Nephron (organoid): ENCODE measurements around the gene EPB41L4B.
A peak's percentile ranks its signal among the peaks of the same experiment; 100 is the strongest.

Source experiments
- H3K27ac Mint-ChIP-seq, 3 experiments: 2 replicates each; pipeline ENCODE4 v1.8.0; 2020; ENCODE audit warnings: mixed read lengths in 3 of 3, mild to moderate bottlenecking in 2 of 3, moderate library complexity in 1 of 3
- H3K27me3 Mint-ChIP-seq: 2 replicates; pipeline ENCODE4 v1.8.0; 2021; ENCODE audit warnings: low read depth, mild to moderate bottlenecking, moderate library complexity, mixed read lengths
- H3K36me3 Mint-ChIP-seq: 2 replicates; pipeline ENCODE4 v1.8.0; 2020; ENCODE audit warnings: low read depth, mixed read lengths
- H3K4me1 Mint-ChIP-seq: 2 replicates; pipeline ENCODE4 v1.8.0; 2020; ENCODE audit warnings: mixed read lengths
- H3K4me3 Mint-ChIP-seq, 3 experiments: 2 replicates each; pipeline ENCODE4 v1.8.0; 2020; ENCODE audit warnings: mild to moderate bottlenecking in 3 of 3, mixed read lengths in 3 of 3, moderate library complexity in 2 of 3
- H3K9me3 Mint-ChIP-seq: 2 replicates; pipeline ENCODE4 v1.8.0; 2020; ENCODE audit warnings: mixed read lengths
- TF ChIP-seq, protein P1 (sequence below), 3 experiments: fragments of 200-600 bp; sonication (generic); IDR thresholded peaks; one replicate each; pipeline ENCODE4 v1.5.0; 2021; ENCODE audit warnings: antibody characterized with exemption in 3 of 3; ENCODE audit not compliant: unreplicated experiment in 3 of 3

Gene EPB41L4B

DNA sequence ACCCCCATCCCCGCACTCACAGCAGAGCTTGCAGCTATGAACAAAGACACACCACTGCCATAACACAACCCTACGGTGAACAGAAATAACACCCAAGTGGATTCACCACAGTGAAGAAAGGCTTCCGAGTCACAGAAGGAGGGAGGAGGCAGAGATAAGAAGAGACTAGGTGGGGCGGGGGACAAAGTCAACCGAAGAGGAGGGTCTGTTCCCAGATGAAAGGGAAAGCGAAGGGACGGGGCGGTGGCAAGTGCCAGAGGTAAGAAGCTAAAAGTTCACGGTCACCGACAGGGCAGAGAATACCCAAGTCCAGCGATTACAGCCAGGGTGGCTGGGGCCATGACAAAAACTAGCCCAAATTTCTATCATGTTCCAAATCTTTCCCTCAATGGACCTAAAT is 21.0 kb downstream of the EPB41L4B start:
- TF ChIP-seq, protein P1, sequence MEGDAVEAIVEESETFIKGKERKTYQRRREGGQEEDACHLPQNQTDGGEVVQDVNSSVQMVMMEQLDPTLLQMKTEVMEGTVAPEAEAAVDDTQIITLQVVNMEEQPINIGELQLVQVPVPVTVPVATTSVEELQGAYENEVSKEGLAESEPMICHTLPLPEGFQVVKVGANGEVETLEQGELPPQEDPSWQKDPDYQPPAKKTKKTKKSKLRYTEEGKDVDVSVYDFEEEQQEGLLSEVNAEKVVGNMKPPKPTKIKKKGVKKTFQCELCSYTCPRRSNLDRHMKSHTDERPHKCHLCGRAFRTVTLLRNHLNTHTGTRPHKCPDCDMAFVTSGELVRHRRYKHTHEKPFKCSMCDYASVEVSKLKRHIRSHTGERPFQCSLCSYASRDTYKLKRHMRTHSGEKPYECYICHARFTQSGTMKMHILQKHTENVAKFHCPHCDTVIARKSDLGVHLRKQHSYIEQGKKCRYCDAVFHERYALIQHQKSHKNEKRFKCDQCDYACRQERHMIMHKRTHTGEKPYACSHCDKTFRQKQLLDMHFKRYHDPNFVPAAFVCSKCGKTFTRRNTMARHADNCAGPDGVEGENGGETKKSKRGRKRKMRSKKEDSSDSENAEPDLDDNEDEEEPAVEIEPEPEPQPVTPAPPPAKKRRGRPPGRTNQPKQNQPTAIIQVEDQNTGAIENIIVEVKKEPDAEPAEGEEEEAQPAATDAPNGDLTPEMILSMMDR (IDR thresholded peaks at IDR 0.05; ENCODE audit: unreplicated experiment in 3 of 3) = no peak
- Mint-ChIP-seq H3K4me3 (no peak overlapping the region), H3K27ac (no peak overlapping the region), H3K9me3 (no peaks in the 10 kb centered on the region), H3K36me3 (no peaks in the 10 kb centered on the region), H3K27me3 (peaks cover 5% of the 10 kb centered on the region), H3K4me1 (peaks cover 13% of the 10 kb centered on the region)

GRCh38 chr9:109297899-109298298 is 23.0 kb downstream of the EPB41L4B start:
- TF ChIP-seq, protein P1 (IDR thresholded peaks at IDR 0.05; ENCODE audit: unreplicated experiment in 3 of 3) = no peak
- peaks cover 13% of the 10 kb centered on the region for H3K4me1 Mint-ChIP-seq
- H3K27ac Mint-ChIP-seq = no peak overlapping the region
- no peaks in the 10 kb centered on the region for H3K9me3 Mint-ChIP-seq
- H3K4me3 Mint-ChIP-seq = no peak overlapping the region
- H3K27me3 Mint-ChIP-seq = peaks cover 5% of the 10 kb centered on the region
- no peaks in the 10 kb centered on the region for H3K36me3 Mint-ChIP-seq

- H3K4me1 Mint-ChIP-seq = peaks cover 13% of the 10 kb centered on the region
- TF ChIP-seq, protein P1 (IDR thresholded peaks at IDR 0.05; ENCODE audit: unreplicated experiment in 3 of 3) = no peak
- H3K4me3 Mint-ChIP-seq = no peak overlapping the region
- H3K36me3 Mint-ChIP-seq = no peaks in the 10 kb centered on the region
- H3K9me3 Mint-ChIP-seq = no peaks in the 10 kb centered on the region
- peak overlapping the region in 1 of 3 experiments; percentile 40 for H3K27ac Mint-ChIP-seq
- no peaks in the 10 kb centered on the region for H3K27me3 Mint-ChIP-seq
Measured at GRCh38 chr9:109295221-109296130, 25.4 kb downstream of the EPB41L4B start.

GRCh38 chr9:109290385-109290784 is 30.5 kb downstream of the EPB41L4B start:
- H3K27me3 Mint-ChIP-seq = peaks cover 8% of the 10 kb centered on the region
- H3K4me1 Mint-ChIP-seq = peaks cover 12% of the 10 kb centered on the region
- no peaks in the 10 kb centered on the region for H3K9me3 Mint-ChIP-seq
- TF ChIP-seq, protein P1 (IDR thresholded peaks at IDR 0.05; ENCODE audit: unreplicated experiment in 3 of 3) = no peak
- H3K4me3 Mint-ChIP-seq = no peak overlapping the region
- no peaks in the 10 kb centered on the region for H3K36me3 Mint-ChIP-seq
- H3K27ac Mint-ChIP-seq = no peak overlapping the region

DNA sequence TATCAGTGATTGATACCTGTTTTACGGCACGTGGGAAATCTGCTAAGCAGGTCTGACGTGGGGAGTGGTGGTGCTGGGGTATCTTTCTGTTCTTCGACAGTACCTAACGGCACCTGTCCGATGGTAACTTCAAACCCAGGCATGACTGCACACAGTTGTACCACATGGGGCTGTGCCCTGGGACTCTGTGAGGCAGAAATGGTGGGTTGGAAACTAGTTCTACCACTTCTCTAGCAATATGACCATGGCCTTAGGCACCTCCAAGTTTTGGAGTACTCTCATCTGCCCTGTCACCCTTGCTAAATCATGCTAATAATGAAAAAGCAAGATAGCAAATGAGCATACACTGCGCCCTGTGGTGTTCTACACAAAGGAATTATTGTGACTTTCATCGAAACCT is 30.9 kb downstream of the EPB41L4B start:
- Mint-ChIP-seq H3K27me3 (peaks cover 8% of the 10 kb centered on the region), H3K27ac (no peak overlapping the region), H3K4me3 (no peak overlapping the region), H3K4me1 (peaks cover 8% of the 10 kb centered on the region), H3K36me3 (no peaks in the 10 kb centered on the region), H3K9me3 (no peaks in the 10 kb centered on the region)
- TF ChIP-seq, protein P1 (IDR thresholded peaks at IDR 0.05; ENCODE audit: unreplicated experiment in 3 of 3) = no peak

DNA sequence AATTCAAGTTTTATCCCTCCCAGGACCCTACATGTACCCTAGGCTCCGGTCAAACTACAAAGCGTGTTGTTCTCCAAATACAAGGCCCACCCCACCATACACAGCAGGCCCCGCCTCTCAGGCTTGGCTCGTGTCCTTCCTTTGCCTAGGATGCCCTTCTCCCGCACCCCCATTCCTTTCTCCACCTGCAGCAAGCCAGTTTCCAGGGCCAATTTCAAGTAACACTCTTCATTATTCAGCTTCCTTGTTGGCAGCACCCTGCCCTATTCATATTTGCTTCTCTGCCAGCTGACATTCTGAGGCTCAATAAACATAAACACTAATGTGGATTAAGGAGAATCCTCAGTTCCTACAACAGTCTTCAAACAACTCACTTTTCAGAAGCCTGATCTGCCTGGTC is 31.7 kb downstream of the EPB41L4B start:
- TF ChIP-seq, protein P1 (IDR thresholded peaks at IDR 0.05; ENCODE audit: unreplicated experiment in 3 of 3) = no peak
- no peaks in the 10 kb centered on the region for H3K36me3 Mint-ChIP-seq
- H3K9me3 Mint-ChIP-seq = no peaks in the 10 kb centered on the region
- peaks cover 8% of the 10 kb centered on the region for H3K27me3 Mint-ChIP-seq
- no peak overlapping the region for H3K27ac Mint-ChIP-seq
- H3K4me1 Mint-ChIP-seq = peaks cover 7% of the 10 kb centered on the region
- no peak overlapping the region for H3K4me3 Mint-ChIP-seq
